Esophagus muscularis mucosa (tissue), 4 donors: Measurements from ENCODE around the gene ZEB2. TPM values are rescaled to one million over a fixed set of nuclear protein-coding genes. Genes with fewer than 3 reads are reported as not detected.
A peak's percentile ranks its signal among the peaks of the same experiment; 100 is the strongest.

Experiments
- DNase-seq: peaks from one replicate; pipeline ENCODE4 v3.0.0-alpha.2; 2017; ENCODE audit errors: extremely low spot score
- H3K27ac ChIP-seq, 4 donors: fragments of 200-600 bp; sonication (generic); replicated peaks in 1 of 4; 1 replicate in 3 of 4; 2 replicates in 1 of 4; pipeline ENCODE4 v1.5.1; 2016 to 2019; ENCODE audit warnings: mild to moderate bottlenecking in 1 of 4
- H3K27me3 ChIP-seq, 4 donors: fragments of 200-600 bp; sonication (generic); one replicate each; pipeline versions ENCODE4 v1.5.1 to v1.6.0; 2016 to 2019
- H3K36me3 ChIP-seq, 4 donors: fragments of 200-600 bp; sonication (generic); one replicate each; pipeline ENCODE4 v1.5.1; 2016 to 2019
- H3K4me1 ChIP-seq, 4 donors: fragments of 200-600 bp; sonication (generic); one replicate each; pipeline ENCODE4 v1.5.1; 2016 to 2019
- H3K4me3 ChIP-seq, 4 donors: fragments of 200-600 bp; sonication (generic); 1 replicate in 2 of 4; 2 replicates in 2 of 4; pipeline ENCODE4 v1.5.1; 2016 to 2019; ENCODE audit warnings: mild to moderate bottlenecking in 4 of 4, moderate library complexity in 1 of 4
- H3K9me3 ChIP-seq, 4 donors: fragments of 200-600 bp; sonication (generic); 1 replicate in 3 of 4; 2 replicates in 1 of 4; pipeline ENCODE4 v1.5.1; 2016 to 2019
- CTCF ChIP-seq, 3 experiments: fragments of 200-600 bp in 2 of 3; fragments of 450-650 bp in 1 of 3; sonication (generic) in 2 of 3; IDR thresholded peaks; one replicate each; pipeline ENCODE4 v1.5.1; 2017 to 2019; ENCODE audit warnings: antibody characterized with exemption in 3 of 3, mild to moderate bottlenecking in 2 of 3, moderate library complexity in 1 of 3
- EP300 ChIP-seq: sonication (generic); formaldehyde crosslinking; IDR thresholded peaks from one replicate; pipeline ENCODE4 v1.6.1; 2017; ENCODE audit warnings: antibody characterized with exemption
- POLR2A ChIP-seq: fragments of 450-650 bp; IDR thresholded peaks from one replicate; pipeline ENCODE4 v1.6.1; 2017; ENCODE audit warnings: antibody characterized with exemption, moderate library complexity, mild to moderate bottlenecking, low read depth
- POLR2AphosphoS5 ChIP-seq, 2 donors: sonication (generic); formaldehyde crosslinking; IDR thresholded peaks; one replicate each; pipeline ENCODE4 v1.6.1; 2017; ENCODE audit warnings: antibody characterized with exemption in 2 of 2
- WGBS: methylation state at CpG from one replicate; pipeline ENCODE4 v1.1.5; 2018; 5-methylcytosine and 5-hydroxymethylcytosine counted together
- intact Hi-C: fragments of 100-400 bp; cut with DNase I; formaldehyde crosslinking; loops from one replicate; pipeline ENCODE4 v1.15.1; 2023
- total RNA-seq, 4 donors: library from RNA; depleted of rRNA; stranded (reverse); fragments of >200 nt; gene quantifications; one replicate each; pipeline versions ENCODE4 v1.1.0 to v1.2.1, GENCODE V29; 2016

The ZEB2 gene
- total RNA-seq, 4 donors from 2014 or later, result 41.2 to 68.3 (median 55.7) TPM

- H3K4me3 ChIP-seq, result no peak overlapping the region
- no peaks in the 10 kb centered on the region for H3K9me3 ChIP-seq
- TF ChIP-seq EP300 (no peak), POLR2AphosphoS5 (IDR thresholded peaks at IDR 0.05) (no peak), CTCF (IDR thresholded peaks at IDR 0.05) (no peak), POLR2A (no peak)
- peaks cover 0 to 14% (median 0%) of the 10 kb centered on the region in 4 donors for H3K27me3 ChIP-seq
- 51% methylated on average over 2 of the region's 2 CpGs for WGBS
- intact Hi-C loops, result no loop called here
- H3K27ac ChIP-seq, result peak overlapping the region; percentile 32 to 87 (median 57)
- H3K36me3 ChIP-seq, result no peaks in the 10 kb centered on the region
- peaks cover 4 to 58% (median 28%) of the 10 kb centered on the region in 4 donors for H3K4me1 ChIP-seq
- no peak for DNase-seq
These were observed 14.6 kb downstream of the ZEB2 start for GRCh38 chr2:144505245-144505831.

GRCh38 chr2:144504218-144504641, 15.7 kb downstream of the ZEB2 start:
- TF ChIP-seq POLR2A, result no peak
- no peak for TF ChIP-seq CTCF (IDR thresholded peaks at IDR 0.05)

GRCh38 chr2:144503242-144503641, 16.7 kb downstream of the ZEB2 start:
- H3K4me3 ChIP-seq, result no peak overlapping the region
- WGBS, result 78% methylated on average over 5 of the region's 5 CpGs
- peak overlapping the region in 2 of 4 donors; percentile 17 to 37 for H3K27ac ChIP-seq

More at GRCh38 chr2:144504218-144504641, 15.7 kb downstream of the ZEB2 start:
- 57% methylated on average over 6 of the region's 6 CpGs for WGBS
- peak overlapping the region; percentile 32 to 87 (median 46) for H3K27ac ChIP-seq
- H3K36me3 ChIP-seq, result no peaks in the 10 kb centered on the region
- no peak overlapping the region for H3K4me3 ChIP-seq
- H3K27me3 ChIP-seq, result peaks cover 0 to 11% (median 0%) of the 10 kb centered on the region in 4 donors
- intact Hi-C loops, result no loop called here
- H3K4me1 ChIP-seq, result peaks cover 4 to 56% (median 28%) of the 10 kb centered on the region in 4 donors
- no peak for DNase-seq
- no peaks in the 10 kb centered on the region for H3K9me3 ChIP-seq

GRCh38 chr2:144502369-144502768, 17.6 kb downstream of the ZEB2 start:
- DNase-seq, result no peak
- 84% methylated on average over 7 of the region's 7 CpGs for WGBS
- H3K36me3 ChIP-seq, result no peaks in the 10 kb centered on the region
- TF ChIP-seq CTCF (IDR thresholded peaks at IDR 0.05) (no peak), EP300 (no peak), POLR2AphosphoS5 (IDR thresholded peaks at IDR 0.05) (no peak)
- peak overlapping the region in 3 of 4 donors; percentile 2 to 32 (median 4) for H3K27ac ChIP-seq
- H3K27me3 ChIP-seq, result peaks cover 0 to 11% (median 0%) of the 10 kb centered on the region in 4 donors
- H3K4me1 ChIP-seq, result peaks cover 4 to 49% (median 29%) of the 10 kb centered on the region in 4 donors
- H3K4me3 ChIP-seq, result no peak overlapping the region
- intact Hi-C loops, result no loop called here
- H3K9me3 ChIP-seq, result no peaks in the 10 kb centered on the region

More at GRCh38 chr2:144503242-144503641, 16.7 kb downstream of the ZEB2 start:
- TF ChIP-seq CTCF (IDR thresholded peaks at IDR 0.05) (no peak), EP300 (no peak), POLR2A (no peak), POLR2AphosphoS5 (IDR thresholded peaks at IDR 0.05) (no peak)
- no peaks in the 10 kb centered on the region for H3K9me3 ChIP-seq
- H3K4me1 ChIP-seq, result peaks cover 4 to 48% (median 29%) of the 10 kb centered on the region in 4 donors
- no peak for DNase-seq
- intact Hi-C loops, result no loop called here
- H3K27me3 ChIP-seq, result peaks cover 0 to 11% (median 0%) of the 10 kb centered on the region in 4 donors
- H3K36me3 ChIP-seq, result no peaks in the 10 kb centered on the region
